Left ventricle myocardium inferior (tissue), 1 donor: ENCODE results near the gene KIF25. TPM values are rescaled to one million over a fixed set of nuclear protein-coding genes. Genes with fewer than 3 reads are reported as not detected.
A peak's percentile ranks its signal among the peaks of the same experiment; 100 is the strongest.

Experiments
- DNase-seq: peaks from one replicate; pipeline ENCODE4 v3.0.0-alpha.2; 2020
- H3K27ac ChIP-seq: fragments of 200-600 bp; replicated peaks from 2 replicates; pipeline ENCODE4 v1.8.0; 2021
- H3K27me3 ChIP-seq: fragments of 200-600 bp; 2 replicates; pipeline ENCODE4 v1.8.0; 2021; ENCODE audit warnings: low read depth
- H3K36me3 ChIP-seq: fragments of 200-600 bp; 2 replicates; pipeline ENCODE4 v1.8.0; 2021
- H3K4me1 ChIP-seq: fragments of 200-600 bp; 2 replicates; pipeline ENCODE4 v1.8.0; 2021
- H3K4me3 ChIP-seq: fragments of 200-600 bp; 2 replicates; pipeline ENCODE4 v1.8.0; 2021; ENCODE audit warnings: mild to moderate bottlenecking, moderate library complexity
- H3K9me3 ChIP-seq: fragments of 200-600 bp; replicated peaks from 2 replicates; pipeline ENCODE4 v1.8.0; 2021
- intact Hi-C: fragments of 100-400 bp; cut with micrococcal nuclease; formaldehyde crosslinking; loops from one replicate; pipeline ENCODE4 v1.11.0; 2022
- total RNA-seq: library from RNA; stranded (reverse); fragmentation: NEBNext Ultra II Directional; extraction: Animal tissue kit (Norgen Biotek cat#: 25700); gene quantifications from one replicate; pipeline ENCODE4 v1.2.1, GENCODE V29; 2021
- TF ChIP-seq, protein P1 (sequence below): fragments of 200-600 bp; IDR thresholded peaks from 2 replicates; pipeline ENCODE4 v1.8.0; 2021; ENCODE audit warnings: antibody characterized with exemption, mild to moderate bottlenecking, borderline replicate concordance
- donor health status: DM: no; HTN: yes; CAD: no; lungs with severe emphysema.

KIF25 gene
- total RNA-seq, 1 donor from 2014 or later: 0.22 TPM

DNA sequence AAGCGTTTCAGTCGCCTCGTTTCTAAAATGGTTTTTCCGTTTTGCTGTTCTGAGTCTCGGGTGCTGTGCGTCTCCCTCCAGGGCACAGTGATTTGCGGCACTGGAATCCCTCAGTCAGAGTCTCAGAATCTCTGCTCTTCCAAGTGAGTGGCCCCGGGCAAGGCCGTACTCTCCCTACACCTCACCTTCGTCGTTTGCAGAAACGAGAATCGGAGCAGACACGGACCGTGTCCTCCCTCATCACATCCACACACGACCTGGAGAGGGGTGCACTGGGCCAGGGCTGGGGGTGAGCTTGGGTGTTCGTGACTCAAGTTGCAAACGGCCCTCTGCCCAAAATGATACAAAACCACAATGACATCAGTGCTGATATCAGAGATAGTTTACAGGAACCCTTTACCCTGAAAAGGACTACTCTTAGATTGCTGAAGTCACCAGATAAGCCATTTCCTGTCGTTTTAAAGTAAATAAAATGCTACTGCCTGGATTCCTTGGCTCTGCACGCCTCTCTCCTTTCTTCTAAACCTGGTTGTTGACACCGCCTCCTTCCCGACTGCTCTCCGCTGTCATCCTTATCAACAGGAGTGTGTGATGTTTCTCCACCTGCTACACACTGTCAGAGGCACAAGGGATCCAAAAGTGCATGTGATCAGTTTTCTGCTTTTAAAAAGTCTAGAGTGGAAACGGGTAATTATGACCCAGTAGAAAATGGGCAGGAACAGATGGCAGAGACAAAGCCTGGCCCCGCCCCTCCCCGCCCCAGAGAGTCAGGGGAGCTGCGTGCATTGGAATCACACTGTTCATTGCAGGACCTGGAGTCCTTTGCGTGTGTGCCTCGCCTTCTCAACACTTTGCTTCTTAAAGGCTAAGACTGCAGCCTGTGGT, 38.4 kb downstream of the KIF25 start:
- TF ChIP-seq, protein P1, sequence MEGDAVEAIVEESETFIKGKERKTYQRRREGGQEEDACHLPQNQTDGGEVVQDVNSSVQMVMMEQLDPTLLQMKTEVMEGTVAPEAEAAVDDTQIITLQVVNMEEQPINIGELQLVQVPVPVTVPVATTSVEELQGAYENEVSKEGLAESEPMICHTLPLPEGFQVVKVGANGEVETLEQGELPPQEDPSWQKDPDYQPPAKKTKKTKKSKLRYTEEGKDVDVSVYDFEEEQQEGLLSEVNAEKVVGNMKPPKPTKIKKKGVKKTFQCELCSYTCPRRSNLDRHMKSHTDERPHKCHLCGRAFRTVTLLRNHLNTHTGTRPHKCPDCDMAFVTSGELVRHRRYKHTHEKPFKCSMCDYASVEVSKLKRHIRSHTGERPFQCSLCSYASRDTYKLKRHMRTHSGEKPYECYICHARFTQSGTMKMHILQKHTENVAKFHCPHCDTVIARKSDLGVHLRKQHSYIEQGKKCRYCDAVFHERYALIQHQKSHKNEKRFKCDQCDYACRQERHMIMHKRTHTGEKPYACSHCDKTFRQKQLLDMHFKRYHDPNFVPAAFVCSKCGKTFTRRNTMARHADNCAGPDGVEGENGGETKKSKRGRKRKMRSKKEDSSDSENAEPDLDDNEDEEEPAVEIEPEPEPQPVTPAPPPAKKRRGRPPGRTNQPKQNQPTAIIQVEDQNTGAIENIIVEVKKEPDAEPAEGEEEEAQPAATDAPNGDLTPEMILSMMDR: no peak
- DNase-seq: no peak
- intact Hi-C loops: no loop called here
- H3K4me3 ChIP-seq: peak overlapping the region; percentile 64
- H3K36me3 ChIP-seq: peaks cover 16% of the 10 kb centered on the region
- H3K27me3 ChIP-seq: peaks cover 17% of the 10 kb centered on the region
- peak overlapping the region; percentile 92 for H3K27ac ChIP-seq
- H3K9me3 ChIP-seq: peaks cover 25% of the 10 kb centered on the region
- H3K4me1 ChIP-seq: peaks cover 60% of the 10 kb centered on the region

DNA sequence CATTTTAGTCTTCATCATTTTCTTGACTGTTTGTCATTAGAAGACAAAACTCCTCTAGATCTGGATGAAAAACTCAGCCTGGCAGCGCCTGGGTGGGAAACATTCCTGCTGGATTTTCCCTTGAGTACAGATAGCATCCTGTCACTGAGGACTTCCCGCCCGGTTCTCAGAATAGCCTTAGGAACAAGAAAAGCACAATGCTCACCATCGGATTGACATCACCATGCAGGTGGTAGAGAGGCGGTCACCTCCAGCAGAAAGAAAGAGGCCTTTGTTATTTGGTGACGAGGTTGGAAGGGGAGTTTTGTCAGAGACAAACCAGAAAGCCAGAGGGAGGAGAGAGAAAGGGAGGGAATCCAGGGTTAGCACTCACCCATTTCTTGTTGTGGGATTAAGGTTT, 39.8 kb downstream of the KIF25 start:
- TF ChIP-seq, protein P1: no peak
- Histone ChIP-seq H3K27ac (peak overlapping the region; percentile 92), H3K4me1 (peaks cover 46% of the 10 kb centered on the region), H3K27me3 (peaks cover 17% of the 10 kb centered on the region), H3K9me3 (peaks cover 31% of the 10 kb centered on the region), H3K4me3 (peak overlapping the region; percentile 11), H3K36me3 (peaks cover 16% of the 10 kb centered on the region)
- no peak for DNase-seq
- intact Hi-C loops: no loop called here

DNA sequence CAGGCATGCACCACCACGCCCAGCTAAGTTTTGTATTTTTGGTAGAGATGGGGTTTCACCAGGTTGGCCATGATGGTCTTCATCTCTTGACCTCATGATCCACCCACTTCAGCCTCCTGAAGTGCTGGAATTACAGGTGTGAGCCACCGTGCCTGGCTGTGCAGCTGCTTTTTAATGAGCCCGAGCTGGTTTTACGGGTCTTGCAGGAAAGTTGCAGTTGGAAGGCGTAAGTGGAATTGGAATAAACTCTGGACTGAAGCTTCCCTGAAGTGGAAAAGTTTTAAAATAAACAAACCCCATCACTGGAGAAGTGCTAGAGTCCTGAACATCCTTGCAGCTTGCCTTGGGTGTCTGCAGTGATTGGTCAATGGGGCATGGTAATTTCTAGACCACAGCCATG, 40.4 kb downstream of the KIF25 start:
- TF ChIP-seq, protein P1: no peak
- H3K36me3 ChIP-seq: peaks cover 16% of the 10 kb centered on the region
- H3K27ac ChIP-seq: peak overlapping the region; percentile 92
- no peak for DNase-seq
- H3K27me3 ChIP-seq: peaks cover 17% of the 10 kb centered on the region
- intact Hi-C loops: no loop called here
- peaks cover 40% of the 10 kb centered on the region for H3K4me1 ChIP-seq
- no peak overlapping the region for H3K4me3 ChIP-seq
- H3K9me3 ChIP-seq: peaks cover 31% of the 10 kb centered on the region

DNA sequence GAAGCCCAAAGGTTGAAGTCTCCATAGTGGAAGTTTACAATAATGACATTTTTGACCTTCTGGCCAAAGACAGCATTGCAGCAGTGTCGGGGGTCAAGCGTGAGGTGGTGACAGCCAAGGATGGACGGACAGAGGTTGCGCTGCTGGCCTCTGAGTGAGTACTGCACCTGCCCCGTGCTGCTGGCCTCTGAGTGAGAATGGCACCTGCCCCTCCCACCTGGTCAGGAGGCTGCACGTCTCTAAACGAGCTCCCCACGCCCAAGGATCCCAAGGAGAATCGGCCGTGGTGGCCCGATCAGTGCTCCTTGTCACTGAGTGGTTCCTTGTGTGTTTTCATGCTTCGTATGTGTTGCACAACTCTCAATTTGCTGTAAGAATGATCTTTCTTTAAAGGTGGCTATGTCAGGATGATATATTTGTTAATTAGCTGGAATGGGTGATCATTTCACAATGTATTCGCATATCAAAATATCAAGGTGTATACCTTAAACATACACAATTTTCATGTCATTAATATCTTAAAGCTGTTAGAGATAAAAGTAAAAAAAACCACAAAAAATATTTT, 41.2 kb downstream of the KIF25 start:
- TF ChIP-seq, protein P1: no peak
- Histone ChIP-seq H3K4me1 (peaks cover 32% of the 10 kb centered on the region), H3K4me3 (no peak overlapping the region), H3K27me3 (peaks cover 17% of the 10 kb centered on the region), H3K27ac (peak overlapping the region; percentile 92), H3K36me3 (peaks cover 16% of the 10 kb centered on the region), H3K9me3 (peaks cover 31% of the 10 kb centered on the region)
- DNase-seq: no peak
- intact Hi-C loops: no loop called here

DNA sequence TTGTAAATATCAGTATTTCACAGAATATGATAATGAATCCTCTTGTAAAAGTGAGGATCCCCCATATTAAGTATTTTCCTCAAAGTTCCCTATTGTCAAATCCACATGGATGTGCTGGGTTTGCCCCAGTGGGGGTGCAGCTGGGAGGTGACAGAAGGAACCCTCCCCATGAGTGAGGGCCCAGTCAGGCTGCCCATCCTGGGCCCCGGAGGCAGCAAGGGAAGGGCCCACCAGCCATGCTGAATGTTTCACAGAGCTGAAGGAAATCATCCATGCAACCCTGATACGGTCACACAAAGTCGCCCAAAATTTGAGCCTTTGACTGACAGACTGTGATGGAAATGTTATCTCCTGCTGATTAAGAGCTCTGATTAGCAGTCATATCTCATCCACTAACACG, 41.8 kb downstream of the KIF25 start:
- H3K4me3 ChIP-seq: no peak overlapping the region
- no peak for DNase-seq
- H3K27ac ChIP-seq: no peak overlapping the region
- intact Hi-C loops: no loop called here
- H3K4me1 ChIP-seq: peaks cover 28% of the 10 kb centered on the region
- TF ChIP-seq, protein P1: no peak
- peaks cover 17% of the 10 kb centered on the region for H3K27me3 ChIP-seq
- peaks cover 16% of the 10 kb centered on the region for H3K36me3 ChIP-seq
- H3K9me3 ChIP-seq: peaks cover 31% of the 10 kb centered on the region
